Kidney glomerular epithelial cell (primary cell): ENCODE measurements around the gene IL12RB1.
A peak's percentile ranks its signal among the peaks of the same experiment; 100 is the strongest.
"Not testable (repeated sequence)": the region's sequence is repeated elsewhere in the genome, so short reads cannot be mapped to it uniquely, and the experiment has no call there.

Experiments used
- DNase-seq: peaks from one replicate; lab custom pipeline; 2025; lab: John Stamatoyannopoulos, UW

Gene IL12RB1

DNA sequence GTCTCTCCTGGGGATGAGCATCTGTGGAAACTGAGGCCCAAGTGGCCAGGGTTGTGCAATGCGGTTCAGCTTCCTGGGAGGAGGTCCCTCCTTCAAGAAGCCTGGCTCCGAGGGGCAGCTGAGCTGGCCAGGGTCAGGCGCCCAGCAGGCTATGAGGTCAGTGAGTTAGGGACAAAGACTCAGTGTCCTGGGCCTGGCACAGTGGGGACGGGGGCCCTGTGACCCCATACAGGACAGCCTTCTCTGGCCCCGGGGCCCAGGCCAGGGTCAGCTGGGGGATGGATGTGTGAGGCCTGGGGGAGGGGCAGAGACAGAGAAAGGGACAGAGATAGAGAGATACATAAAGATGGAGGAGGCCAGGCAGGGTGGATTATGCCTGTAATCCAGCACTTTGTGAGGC is 3.0 kb upstream of the IL12RB1 start:
- no peak for DNase-seq

DNA sequence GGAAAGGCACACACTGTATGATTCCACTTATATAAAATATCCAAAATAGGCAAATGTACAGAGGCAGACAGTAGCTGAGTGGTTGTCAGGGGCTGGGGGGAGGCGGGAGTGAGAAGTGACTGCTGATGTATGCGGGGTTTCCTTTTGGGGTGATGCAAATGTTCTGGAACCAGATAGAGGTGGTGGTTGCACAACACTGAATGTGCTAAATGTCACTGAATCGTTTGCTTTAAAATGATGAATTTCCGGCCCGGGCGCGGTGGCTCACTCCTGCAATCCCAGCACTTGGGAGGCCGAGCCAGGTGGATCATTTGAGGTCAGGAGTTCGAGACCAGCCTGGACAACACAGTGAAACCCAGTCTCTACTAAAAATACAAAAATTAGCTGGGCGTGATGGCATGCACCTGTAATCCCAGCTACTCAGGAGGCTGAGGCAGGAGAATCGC is 2.4 kb upstream of the IL12RB1 start:
- DNase-seq, result not testable (repeated sequence)

DNA sequence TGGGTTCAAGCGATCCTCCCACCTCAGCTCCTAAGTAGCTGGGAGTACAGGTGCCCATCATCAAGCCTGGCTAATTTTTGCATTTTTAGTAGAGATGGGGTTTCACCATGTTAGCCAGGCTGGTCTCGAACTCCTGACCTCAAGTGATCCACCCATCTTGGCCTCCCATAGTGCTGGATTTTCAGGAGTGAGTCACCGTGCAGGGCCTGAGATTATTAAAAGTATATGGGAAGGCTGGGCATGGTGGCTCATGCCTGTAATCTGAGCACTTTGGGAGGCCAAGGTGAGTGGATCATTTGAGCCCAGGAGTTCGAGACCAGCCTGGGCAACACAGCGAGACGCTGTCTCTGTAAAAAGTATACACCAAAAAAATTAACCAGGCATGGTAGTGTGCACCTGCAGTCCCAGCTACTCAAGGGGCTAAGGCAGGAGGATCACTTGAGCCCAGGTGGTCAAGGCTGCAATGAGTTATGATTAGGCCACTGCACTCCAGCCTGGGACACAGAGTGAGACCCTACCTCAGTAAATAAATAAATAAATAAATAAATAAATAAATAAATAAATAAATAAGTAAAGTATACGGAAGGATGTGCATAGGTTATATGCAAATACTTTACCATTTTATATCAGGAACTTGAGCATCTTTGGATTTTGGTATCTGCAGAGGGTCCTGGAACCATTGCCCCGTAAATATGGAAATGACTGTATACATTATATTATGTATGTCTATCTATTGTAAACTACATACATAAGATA is 854 bp downstream of the IL12RB1 start:
- no peak for DNase-seq

- DNase-seq, result no peak
Measured at GRCh38 chr19:18083929-18084684, 2.6 kb downstream of the IL12RB1 start.

- no peak for DNase-seq
Measured at GRCh38 chr19:18074192-18074591, 12.5 kb downstream of the IL12RB1 start.

DNA sequence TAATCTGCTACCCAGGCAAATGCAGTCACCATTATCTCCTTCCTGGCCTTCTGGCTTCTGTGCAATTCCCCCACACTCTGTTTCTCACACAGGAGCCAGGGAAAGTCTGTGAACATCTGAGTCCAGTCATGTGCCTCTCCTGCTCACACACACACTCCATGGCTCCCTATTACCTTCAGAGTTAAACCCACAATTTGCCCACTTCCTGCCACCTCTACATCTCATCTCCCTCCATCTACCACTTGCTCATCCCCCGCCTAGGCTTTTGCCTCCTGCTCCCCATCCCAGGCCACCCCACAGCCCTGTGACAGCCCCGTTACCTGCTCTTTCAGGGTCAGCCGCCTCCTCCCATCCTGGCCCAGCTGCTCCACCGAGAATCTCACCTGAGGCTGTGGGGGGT is 13.5 kb downstream of the IL12RB1 start:
- no peak for DNase-seq

GRCh38 chr19:18072335-18072734 is 14.4 kb downstream of the IL12RB1 start:
- no peak for DNase-seq

- DNase-seq, result no peak
Measured at GRCh38 chr19:18070181-18070580, 16.6 kb downstream of the IL12RB1 start.

DNA sequence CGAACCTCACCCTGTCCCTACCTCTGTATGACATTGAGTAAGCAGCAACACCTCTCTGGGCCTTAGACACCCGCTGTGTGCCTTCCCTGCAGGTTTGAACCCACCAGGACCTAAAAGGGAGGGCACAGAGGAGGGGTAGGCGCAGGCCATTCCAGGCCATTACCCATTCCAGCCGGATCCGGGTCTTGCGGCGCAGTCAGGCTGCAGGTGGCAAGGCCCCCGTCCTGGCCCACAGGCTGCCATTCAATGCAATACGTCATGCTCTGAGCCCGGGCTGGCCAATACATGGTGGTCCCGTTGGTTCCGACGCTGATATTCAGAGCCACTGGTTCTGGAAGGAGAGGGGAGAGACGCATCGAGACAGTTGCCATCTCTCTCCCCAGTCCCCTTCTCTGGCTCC is 17.4 kb downstream of the IL12RB1 start:
- no peak for DNase-seq

DNA sequence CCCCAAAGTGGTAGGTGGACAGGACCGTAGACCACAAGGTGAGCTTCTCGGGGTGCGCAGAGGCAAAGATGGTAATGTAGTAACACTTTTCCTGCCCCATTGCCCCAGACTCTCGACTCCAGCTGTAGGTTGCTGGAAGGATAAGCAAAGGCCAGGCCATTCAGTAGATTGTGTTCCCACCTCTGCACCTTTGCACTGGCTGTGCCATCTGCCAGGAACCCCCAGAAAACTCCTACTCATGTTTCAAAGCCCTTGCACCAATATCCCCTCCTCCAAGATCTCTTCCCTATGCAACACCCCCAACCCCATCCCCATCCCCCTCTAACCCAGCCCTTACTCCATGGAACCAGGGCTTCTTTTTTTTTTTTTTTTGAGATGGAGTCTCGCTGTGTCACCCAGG is 18.3 kb downstream of the IL12RB1 start:
- DNase-seq, result no peak

GRCh38 chr19:18065173-18065495 is 21.6 kb downstream of the IL12RB1 start:
- DNase-seq, result no peak

DNA sequence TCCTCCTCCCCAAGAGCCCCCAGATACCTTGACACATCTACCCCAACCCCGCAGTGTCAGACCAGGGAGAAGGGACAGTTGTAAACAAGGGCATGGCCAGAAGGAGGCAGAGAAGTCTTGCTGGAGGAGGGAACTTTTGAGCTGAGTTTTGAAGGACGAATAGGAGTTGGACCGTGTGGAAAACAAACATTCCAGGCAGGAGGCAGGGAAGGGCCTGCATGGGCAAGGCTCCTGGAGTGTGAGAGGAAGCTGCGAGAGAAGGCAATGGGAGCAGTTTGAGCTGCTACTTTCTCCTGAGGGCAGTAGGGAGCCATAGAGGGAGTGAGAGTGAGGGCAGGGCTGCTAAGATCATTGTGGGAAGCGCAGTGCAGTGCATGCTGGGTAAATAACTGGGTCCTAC is 23.3 kb downstream of the IL12RB1 start:
- no peak for DNase-seq

- DNase-seq, result no peak
Measured at GRCh38 chr19:18062028-18062427, 24.7 kb downstream of the IL12RB1 start.

GRCh38 chr19:18060472-18060871 is 26.3 kb downstream of the IL12RB1 start:
- DNase-seq, result no peak

DNA sequence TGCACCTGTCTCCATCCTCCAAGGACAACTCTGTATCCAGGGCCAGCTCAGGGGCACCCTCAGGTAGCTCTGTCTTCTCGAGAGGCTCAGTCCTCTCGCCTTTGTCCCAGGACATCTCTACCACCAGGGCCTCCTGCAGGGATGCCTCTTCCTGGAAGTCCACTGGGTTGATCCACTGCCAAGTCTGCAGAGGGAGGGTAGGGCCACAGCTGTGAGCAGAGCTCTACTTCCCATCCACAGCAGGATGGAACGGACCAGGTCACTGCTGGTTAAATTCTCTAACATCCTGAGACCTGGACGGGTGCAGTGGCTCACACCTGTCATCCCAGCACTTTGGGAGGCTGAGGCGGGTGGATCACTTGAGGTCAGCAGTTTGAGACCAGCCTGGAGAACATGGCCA is 26.8 kb downstream of the IL12RB1 start:
- no peak for DNase-seq

DNA sequence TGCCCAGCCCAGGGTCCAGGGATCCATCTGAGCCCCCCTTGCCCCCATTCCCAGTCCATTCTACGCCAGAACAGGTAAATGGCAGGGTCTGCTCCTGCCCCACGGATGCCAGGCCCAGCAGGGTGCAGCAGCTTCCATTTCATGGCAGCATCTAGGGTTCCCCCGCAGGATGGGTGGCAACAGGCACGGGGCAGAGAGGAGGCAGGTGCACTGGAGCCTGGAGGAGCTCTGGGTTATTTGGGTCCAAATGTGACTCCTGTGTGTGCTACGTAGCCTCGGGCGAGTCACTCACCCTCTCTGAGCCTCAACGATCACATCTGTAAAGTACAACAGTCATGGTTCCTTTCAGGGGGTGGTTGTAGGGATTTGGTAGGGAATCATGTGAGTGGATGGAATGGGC is 27.4 kb downstream of the IL12RB1 start:
- no peak for DNase-seq

GRCh38 chr19:18058208-18059009 is 28.3 kb downstream of the IL12RB1 start:
- peak; percentile 45 for DNase-seq

- no peak for DNase-seq
Measured at GRCh38 chr19:18057557-18057956, 29.2 kb downstream of the IL12RB1 start.

- DNase-seq, result no peak
Measured at GRCh38 chr19:18055967-18056366, 30.8 kb downstream of the IL12RB1 start.

- DNase-seq, result peak; percentile 21
Measured at GRCh38 chr19:18053576-18054219, 33.0 kb downstream of the IL12RB1 start.

DNA sequence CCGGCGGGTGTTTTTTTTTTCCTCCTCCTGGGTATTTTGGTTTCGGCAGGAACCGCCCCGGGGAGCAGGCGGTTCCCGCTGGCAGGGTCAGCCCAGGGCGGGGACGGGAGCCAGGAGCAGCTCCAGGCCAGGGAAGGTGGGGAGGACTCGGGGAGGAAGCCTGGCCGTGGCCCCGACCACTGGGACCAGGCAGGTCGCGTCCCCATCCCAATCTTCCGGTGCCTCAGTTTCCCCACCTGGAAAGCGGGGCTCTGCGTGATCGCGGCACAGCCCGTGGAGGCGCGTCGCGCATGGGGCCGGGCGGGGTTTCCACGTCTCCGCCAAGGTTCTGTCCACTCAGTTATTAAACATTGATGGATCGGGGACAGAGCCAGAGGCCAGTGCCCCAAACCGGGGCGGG is 34.8 kb downstream of the IL12RB1 start:
- DNase-seq, result no peak

- no peak for DNase-seq
Measured at GRCh38 chr19:18049385-18049784, 37.3 kb downstream of the IL12RB1 start.
